Gastroesophageal sphincter (tissue), 4 donors: Measurements from ENCODE around the gene ACP1. TPM values are rescaled to one million over a fixed set of nuclear protein-coding genes. Genes with fewer than 3 reads are reported as not detected.
A peak's percentile ranks its signal among the peaks of the same experiment; 100 is the strongest.

Experiments used
- ATAC-seq: fragments of 150-250 bp; one replicate; pipeline ENCODE4 v1.9.1; 2016; ENCODE audit warnings: mild to moderate bottlenecking, moderate library complexity
- H3K27ac ChIP-seq, 4 donors: fragments of 200-600 bp; sonication (generic) in 3 of 4; 1 replicate in 3 of 4; 2 replicates in 1 of 4; pipeline ENCODE4 v1.5.1; 2016 to 2019
- H3K27me3 ChIP-seq: fragments of 200-600 bp; sonication (generic); one replicate; pipeline ENCODE4 v1.5.1; 2019
- H3K36me3 ChIP-seq, 2 donors: fragments of 200-600 bp; sonication (generic); one replicate each; pipeline ENCODE4 v1.5.1; 2019; ENCODE audit warnings: control low read depth in 1 of 2
- H3K4me1 ChIP-seq, 3 donors: fragments of 200-600 bp; sonication (generic); 1 replicate in 2 of 3; 2 replicates in 1 of 3; pipeline ENCODE4 v1.5.1; 2016 to 2019; ENCODE audit warnings: control low read depth in 2 of 3
- H3K4me3 ChIP-seq, 2 donors: fragments of 200-600 bp; sonication (generic); one replicate each; pipeline ENCODE4 v1.5.1; 2019; ENCODE audit warnings: mild to moderate bottlenecking in 1 of 2, moderate library complexity in 1 of 2
- H3K9me3 ChIP-seq, 3 donors: fragments of 200-600 bp; sonication (generic); one replicate each; pipeline ENCODE4 v1.5.1; 2017 to 2019; ENCODE audit warnings: control low read depth in 2 of 3
- EP300 ChIP-seq: sonication (generic); formaldehyde crosslinking; IDR thresholded peaks from one replicate; pipeline ENCODE4 v1.6.1; 2017; ENCODE audit warnings: antibody characterized with exemption, mild to moderate bottlenecking
- POLR2A ChIP-seq, 2 donors: fragments of 450-650 bp; IDR thresholded peaks; one replicate each; pipeline ENCODE4 v1.6.1; 2017; ENCODE audit warnings: antibody characterized with exemption in 2 of 2, mild to moderate bottlenecking in 2 of 2, moderate library complexity in 1 of 2
- POLR2AphosphoS5 ChIP-seq: sonication (generic); formaldehyde crosslinking; IDR thresholded peaks from one replicate; pipeline ENCODE4 v1.6.1; 2017; ENCODE audit warnings: antibody characterized with exemption
- WGBS, 2 donors: methylation state at CpG; one replicate each; pipeline ENCODE4 v1.1.5; 2018; ENCODE audit warnings: low coverage in 1 of 2; 5-methylcytosine and 5-hydroxymethylcytosine counted together
- total RNA-seq, 4 donors: library from RNA; depleted of rRNA; stranded (reverse); fragments of >200 nt; gene quantifications; one replicate each; pipeline ENCODE4 v1.1.0, GENCODE V29; 2016
- TF ChIP-seq, protein P1 (sequence below), 4 experiments: fragments of 200-600 bp in 2 of 4; fragments of 450-650 bp in 2 of 4; sonication (generic) in 1 of 4; IDR thresholded peaks; one replicate each; pipeline ENCODE4 v1.5.1; 2017 to 2019; ENCODE audit warnings: antibody characterized with exemption in 4 of 4, mild to moderate bottlenecking in 2 of 4, moderate library complexity in 2 of 4

Gene ACP1
- total RNA-seq, 4 donors from 2014 or later = 79.5 to 115 (median 82.0) TPM

DNA sequence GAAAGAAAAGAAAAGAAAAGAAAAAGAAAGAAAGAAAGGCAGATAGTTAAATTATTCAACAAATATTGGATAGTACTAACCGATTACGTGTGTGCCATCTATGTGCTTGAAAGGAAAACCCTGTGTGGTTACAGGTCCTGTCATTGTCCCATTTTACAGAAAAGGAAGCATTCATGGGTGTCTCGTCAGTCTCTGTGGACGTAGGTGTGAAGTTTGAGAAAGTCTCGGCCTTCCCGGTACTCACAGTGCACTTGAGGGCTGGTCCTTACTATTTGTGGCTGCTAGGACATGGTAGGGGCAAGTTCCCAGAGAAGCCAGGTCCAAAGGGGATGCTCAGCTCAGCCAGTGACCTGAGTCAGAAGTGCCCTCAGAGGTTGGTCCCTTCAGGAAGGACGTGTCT is 20.2 kb upstream of the ACP1 start:
- no peaks in the 10 kb centered on the region for H3K4me1 ChIP-seq
- no peak overlapping the region for H3K4me3 ChIP-seq
- peaks cover 3 to 90% of the 10 kb centered on the region in 2 donors for H3K36me3 ChIP-seq
- H3K27me3 ChIP-seq = no peaks in the 10 kb centered on the region
- ATAC-seq = no peak
- H3K9me3 ChIP-seq = no peaks in the 10 kb centered on the region
- TF ChIP-seq, protein P1, sequence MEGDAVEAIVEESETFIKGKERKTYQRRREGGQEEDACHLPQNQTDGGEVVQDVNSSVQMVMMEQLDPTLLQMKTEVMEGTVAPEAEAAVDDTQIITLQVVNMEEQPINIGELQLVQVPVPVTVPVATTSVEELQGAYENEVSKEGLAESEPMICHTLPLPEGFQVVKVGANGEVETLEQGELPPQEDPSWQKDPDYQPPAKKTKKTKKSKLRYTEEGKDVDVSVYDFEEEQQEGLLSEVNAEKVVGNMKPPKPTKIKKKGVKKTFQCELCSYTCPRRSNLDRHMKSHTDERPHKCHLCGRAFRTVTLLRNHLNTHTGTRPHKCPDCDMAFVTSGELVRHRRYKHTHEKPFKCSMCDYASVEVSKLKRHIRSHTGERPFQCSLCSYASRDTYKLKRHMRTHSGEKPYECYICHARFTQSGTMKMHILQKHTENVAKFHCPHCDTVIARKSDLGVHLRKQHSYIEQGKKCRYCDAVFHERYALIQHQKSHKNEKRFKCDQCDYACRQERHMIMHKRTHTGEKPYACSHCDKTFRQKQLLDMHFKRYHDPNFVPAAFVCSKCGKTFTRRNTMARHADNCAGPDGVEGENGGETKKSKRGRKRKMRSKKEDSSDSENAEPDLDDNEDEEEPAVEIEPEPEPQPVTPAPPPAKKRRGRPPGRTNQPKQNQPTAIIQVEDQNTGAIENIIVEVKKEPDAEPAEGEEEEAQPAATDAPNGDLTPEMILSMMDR (IDR thresholded peaks at IDR 0.05) = no peak
- no peak for TF ChIP-seq EP300
- TF ChIP-seq POLR2AphosphoS5 = no peak
- no peak for TF ChIP-seq POLR2A (IDR thresholded peaks at IDR 0.05)
- WGBS, 2 donors = 84 to 94% methylated on average over 6 of the region's 7 CpGs
- no peak overlapping the region for H3K27ac ChIP-seq

DNA sequence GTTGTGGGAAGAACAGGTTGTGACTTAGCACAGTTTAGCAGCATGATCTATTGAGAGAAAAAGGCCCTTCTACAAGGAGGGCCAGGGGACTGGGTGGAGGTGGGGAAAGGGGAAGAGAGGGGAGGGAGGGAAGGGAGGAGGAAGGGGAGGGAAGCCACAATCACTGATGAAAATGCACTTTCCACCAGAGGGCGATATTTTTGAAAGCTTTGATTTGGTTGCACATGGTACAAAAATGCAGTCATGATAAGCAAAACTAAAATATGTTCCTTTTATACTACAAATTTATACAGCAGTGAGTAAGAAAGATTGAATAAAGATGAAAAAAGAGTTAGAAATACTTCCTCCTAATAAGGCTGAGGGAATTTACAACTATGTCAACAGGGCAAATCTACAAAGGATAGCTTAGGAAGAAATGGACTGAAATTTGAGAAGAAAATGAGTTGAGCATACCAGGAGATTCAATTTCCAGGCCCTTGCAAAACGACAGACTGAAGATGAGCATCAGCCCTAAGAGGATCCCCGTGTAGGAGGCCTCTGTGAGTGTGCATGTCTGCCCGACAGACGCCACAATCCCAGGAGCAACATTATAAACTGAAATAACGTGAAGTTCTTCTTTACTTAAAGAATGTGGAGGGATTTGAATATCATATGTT is 18.1 kb upstream of the ACP1 start:
- Histone ChIP-seq H3K9me3 (no peaks in the 10 kb centered on the region), H3K4me3 (no peak overlapping the region), H3K27ac (no peak overlapping the region), H3K4me1 (no peaks in the 10 kb centered on the region), H3K27me3 (no peaks in the 10 kb centered on the region), H3K36me3 (peaks cover 3 to 87% of the 10 kb centered on the region in 2 donors)
- TF ChIP-seq POLR2A (IDR thresholded peaks at IDR 0.05) = no peak
- TF ChIP-seq POLR2AphosphoS5 = peak; percentile 21
- TF ChIP-seq EP300 = no peak
- TF ChIP-seq, protein P1 (IDR thresholded peaks at IDR 0.05) = peak in 3 of 4 experiments; percentile 36 to 66 (median 39)
- WGBS, 2 donors = 40 to 59% methylated on average over 3 to 6 of the region's 6 CpGs
- ATAC-seq = no peak

DNA sequence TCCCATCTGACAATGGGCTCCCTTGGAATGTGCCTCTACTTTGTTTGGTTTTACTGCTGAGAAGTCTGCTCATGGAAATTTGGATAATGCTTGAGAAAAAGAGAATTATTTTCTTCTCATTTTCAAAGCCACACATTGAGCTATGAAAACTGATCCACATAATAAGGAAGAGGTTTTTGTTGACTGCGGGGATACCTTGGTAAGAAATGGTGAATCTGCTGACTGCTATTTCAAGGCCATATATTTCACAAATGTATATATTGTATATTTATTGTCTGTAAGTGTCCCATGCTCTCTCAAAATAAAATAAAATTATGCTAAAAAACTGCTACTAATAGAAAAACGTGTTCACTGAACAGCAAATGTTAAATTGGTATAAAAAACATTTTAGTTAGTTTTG is 16.0 kb upstream of the ACP1 start:
- WGBS, 2 donors = 83 to 88% methylated on average over 2 of the region's 2 CpGs
- no peaks in the 10 kb centered on the region for H3K27me3 ChIP-seq
- no peak overlapping the region for H3K4me3 ChIP-seq
- no peaks in the 10 kb centered on the region for H3K9me3 ChIP-seq
- H3K4me1 ChIP-seq = no peaks in the 10 kb centered on the region
- H3K27ac ChIP-seq = no peak overlapping the region
- TF ChIP-seq POLR2A (IDR thresholded peaks at IDR 0.05) (no peak), EP300 (no peak), POLR2AphosphoS5 (no peak)
- TF ChIP-seq, protein P1 (IDR thresholded peaks at IDR 0.05) = no peak
- no peak for ATAC-seq
- peaks cover 0 to 79% of the 10 kb centered on the region in 2 donors for H3K36me3 ChIP-seq

DNA sequence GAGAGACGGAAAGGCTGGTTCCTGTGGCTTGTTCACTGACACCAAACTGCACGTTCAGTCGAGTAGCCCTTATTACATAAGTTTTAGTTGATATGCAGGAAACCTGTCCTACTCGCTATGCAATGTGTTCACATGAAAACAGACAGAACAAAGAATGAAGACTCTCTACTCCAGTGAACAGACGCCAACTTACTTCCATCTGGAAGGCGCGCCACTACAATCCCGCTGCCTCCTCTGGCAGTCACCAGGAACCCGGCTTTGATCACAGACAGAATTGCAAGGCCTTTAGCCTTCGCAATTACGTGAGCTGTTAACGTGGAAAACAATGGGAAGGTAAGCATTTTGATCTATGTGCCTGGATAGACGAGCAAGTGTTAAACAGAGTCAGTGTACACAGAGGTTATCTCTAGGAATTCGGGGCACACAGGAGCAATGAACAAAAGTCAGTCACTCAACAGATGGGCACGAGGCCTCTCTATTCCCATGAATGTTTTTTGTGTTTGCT is 15.2 kb upstream of the ACP1 start:
- TF ChIP-seq POLR2AphosphoS5 = no peak
- no peak for TF ChIP-seq EP300
- TF ChIP-seq, protein P1 (IDR thresholded peaks at IDR 0.05) = no peak
- no peak for TF ChIP-seq POLR2A (IDR thresholded peaks at IDR 0.05)
- peaks cover 0 to 70% of the 10 kb centered on the region in 2 donors for H3K36me3 ChIP-seq
- WGBS, 2 donors = 72 to 90% methylated on average over 6 to 14 of the region's 15 CpGs

More for the DNA sequence above, 15.2 kb upstream of the ACP1 start:
- H3K4me3 ChIP-seq = no peak overlapping the region
- H3K27me3 ChIP-seq = no peaks in the 10 kb centered on the region
- H3K4me1 ChIP-seq = no peaks in the 10 kb centered on the region
- H3K9me3 ChIP-seq = no peaks in the 10 kb centered on the region
- no peak overlapping the region for H3K27ac ChIP-seq
- ATAC-seq = no peak
